Endothelial cell of umbilical vein (primary cell): ENCODE data around the gene ENGASE.

Experiments
- CTCF ChIP-seq, 2 donors: IDR thresholded peaks; 1 replicate in 1 of 2; 2 replicates in 1 of 2; pipeline ENCODE4 v1.5.1; 2011; ENCODE audit warnings: low read length in 2 of 2, mild to moderate bottlenecking in 2 of 2, moderate library complexity in 2 of 2, control low read depth in 1 of 2, inconsistent platforms in 1 of 2, low read depth in 1 of 2; ENCODE audit not compliant: insufficient read depth in 1 of 2; ENCODE audit errors: extremely low read depth in 1 of 2
- MAX ChIP-seq: IDR thresholded peaks from 2 replicates; pipeline ENCODE4 v1.6.1; 2011; ENCODE audit not compliant: insufficient read depth, insufficient read length
- POLR2A ChIP-seq: IDR thresholded peaks from 2 replicates; pipeline ENCODE4 v1.6.1; 2012; ENCODE audit warnings: low read depth, mild to moderate bottlenecking, control low read depth, low read length
- POLR2AphosphoS5 ChIP-seq: IDR thresholded peaks from 2 replicates; pipeline ENCODE4 v1.6.1; 2012; ENCODE audit warnings: low read depth, mild to moderate bottlenecking, control low read depth, low read length, moderate library complexity; ENCODE audit not compliant: insufficient read depth

DNA sequence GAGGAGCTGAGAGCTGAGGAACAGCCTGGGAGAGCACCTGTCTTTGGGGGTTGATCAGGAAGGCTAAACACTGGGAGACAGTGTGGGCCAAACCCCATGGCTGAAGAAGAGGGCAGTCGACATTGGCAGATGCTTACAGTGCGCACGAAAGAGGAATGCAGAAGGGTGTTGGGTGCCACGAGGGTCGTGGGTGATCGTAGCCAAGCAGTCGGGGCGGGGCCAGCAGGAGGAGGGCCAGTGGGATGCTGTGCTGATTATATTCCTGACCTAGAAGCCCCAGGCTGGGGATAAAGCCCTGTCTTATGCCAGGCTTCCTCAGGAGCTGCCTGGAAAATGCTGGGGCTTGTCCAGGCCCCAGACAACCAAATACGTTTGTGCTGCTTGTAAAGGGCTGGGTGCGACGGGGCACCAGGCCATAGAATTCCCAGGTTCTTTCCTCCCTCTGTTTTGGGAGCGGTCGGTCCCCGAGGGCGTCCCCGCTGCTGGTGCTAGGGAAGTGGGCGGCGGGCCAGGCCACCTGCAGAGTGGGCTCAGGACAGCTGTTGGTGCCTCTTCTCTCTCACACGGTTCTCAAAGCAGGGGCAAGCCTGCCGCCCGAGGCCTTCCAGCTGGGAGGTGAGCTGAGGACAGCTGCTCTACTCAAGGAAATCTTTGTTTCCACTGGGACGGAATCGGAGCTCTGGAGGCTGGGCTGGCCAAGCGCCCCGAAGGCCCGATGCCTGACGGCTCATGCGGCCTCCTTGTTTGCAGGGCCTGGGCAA, 40.7 kb upstream of the ENGASE start:
- TF ChIP-seq POLR2A: no peak
- TF ChIP-seq CTCF (IDR thresholded peaks at IDR 0.05; ENCODE audit: extremely low read depth in 1 of 2, insufficient read depth in 1 of 2, low read depth in 1 of 2, low read length in 2 of 2): no peak
- no peak for TF ChIP-seq POLR2AphosphoS5
- TF ChIP-seq MAX: no peak
